Heart left ventricle (tissue), 16 donors: Measurements from ENCODE around the gene RAMP1. TPM values are rescaled to one million over a fixed set of nuclear protein-coding genes. Genes with fewer than 3 reads are reported as not detected.

Experiments
- ATAC-seq, 4 donors: fragments of 200-7000 bp; cut with Tn5 transposase; one replicate each; pipeline ENCODE4 v1.9.1; 2020 to 2022; ENCODE audit warnings: moderate library complexity in 4 of 4, mild to moderate bottlenecking in 3 of 4, moderate number of reproducible peaks in 1 of 4
- DNase-seq, 5 donors: peaks; one replicate each; pipeline ENCODE4 v3.0.0-alpha.2; 2020
- H3K27ac ChIP-seq, 12 donors: fragments of 200-600 bp; sonication (generic) in 4 of 12; one replicate each; pipeline versions ENCODE4 v1.5.0 to v1.8.0; 2016 to 2022; ENCODE audit warnings: mild to moderate bottlenecking in 2 of 12
- H3K27me3 ChIP-seq, 9 donors: fragments of 200-600 bp; sonication (generic) in 2 of 9; one replicate each; pipeline versions ENCODE4 v1.5.1 to v1.8.0; 2016 to 2022; ENCODE audit warnings: mild to moderate bottlenecking in 3 of 9
- H3K36me3 ChIP-seq, 9 donors: fragments of 200-600 bp; sonication (generic) in 2 of 9; one replicate each; pipeline versions ENCODE4 v1.5.0 to v1.8.0; 2018 to 2022; ENCODE audit warnings: mild to moderate bottlenecking in 2 of 9
- H3K4me1 ChIP-seq, 12 donors: fragments of 200-600 bp; sonication (generic) in 4 of 12; one replicate each; pipeline versions ENCODE4 v1.5.0 to v1.8.0; 2016 to 2022; ENCODE audit warnings: mild to moderate bottlenecking in 3 of 12
- H3K4me3 ChIP-seq, 12 donors: fragments of 200-600 bp; sonication (generic) in 4 of 12; one replicate each; pipeline versions ENCODE4 v1.5.0 to v1.8.0; 2017 to 2022; ENCODE audit warnings: mild to moderate bottlenecking in 9 of 12, moderate library complexity in 4 of 12
- H3K9me3 ChIP-seq, 12 donors: fragments of 200-600 bp; sonication (generic) in 4 of 12; one replicate each; pipeline versions ENCODE4 v1.5.0 to v1.8.0; 2016 to 2022; ENCODE audit warnings: mild to moderate bottlenecking in 1 of 12
- POLR2A ChIP-seq, 2 donors: fragments of 450-650 bp; IDR thresholded peaks; one replicate each; pipeline ENCODE4 v1.6.1; 2017; ENCODE audit warnings: antibody characterized with exemption in 2 of 2, mild to moderate bottlenecking in 2 of 2, moderate library complexity in 2 of 2
- WGBS, 4 donors: extraction: QIAGEN DNeasy Blood & Tissue Kit in 2 of 4; methylation state at CpG; one replicate each; pipeline versions ENCODE4 v1.1.5 to v1.1.7; 2013 to 2018; 5-methylcytosine and 5-hydroxymethylcytosine counted together
- intact Hi-C, 10 donors: fragments of 100-400 bp; cut with DNase I; formaldehyde crosslinking; loops; one replicate each; pipeline versions ENCODE4 v1.11.1 to v1.14.2; 2022
- polyA plus RNA-seq, 2 donors: library from polyadenylated mRNA; stranded (reverse); fragments of 200-250 nt; gene quantifications; one replicate each; pipeline ENCODE4 v1.2.3, GENCODE V29; 2013
- total RNA-seq, 9 donors: library from RNA; depleted of rRNA in 2 of 9; stranded (reverse); fragments of >200 nt in 2 of 9; fragmentation: NEBNext Ultra II Directional in 3 of 9; extraction: Animal tissue kit (Norgen Biotek cat#: 25700) in 3 of 9; gene quantifications; one replicate each; pipeline versions ENCODE4 v1.1.0 to v1.2.4, GENCODE V29; 2016 to 2023
- TF ChIP-seq, protein P1 (sequence below), 12 donors: fragments of 200-600 bp; sonication (generic) in 4 of 12; IDR thresholded peaks; one replicate each; pipeline versions ENCODE4 v1.5.0 to v1.8.0; 2018 to 2022; ENCODE audit warnings: antibody characterized with exemption in 12 of 12, mild to moderate bottlenecking in 5 of 12
- donor health status: ischemic (EF 13 %, LVEDD 7.1; RV severe dilation, severe dysfunction).
- donor health status: healthy with polysubstance abuse.
- donor health status: DM: no; HTN: yes; CAD: no.
- donor health status: DM: no; HTN: no; CAD: no.
- donor health status: ischemic (EF 25% LVEDD 6.9; RV normal size, moderate dysfunction).
- donor health status: ischemic (EF 25% LVEDD 5.7; RV mildly dilated, moderate dysfunction).
- donor health status: healthy.
- donor health status: DM: yes; HTN: yes; CAD: no.
- donor health status: ischemic (EF 35%, LVEDD 5.7; RV mildly dilated, moderate dysfunction).
- donor health status: nonischemic (EF 11% LVEDD 7.7; RV severe dilation, severe dysfunction).
- donor health status: DM: yes; HTN: yes; CAD: no.
- donor health status: PGD.
- donor health status: ischemic (EF 29% LVEDD 5.4; RV normal size, mild dysfunction).
- donor health status: nonischemic (EF 23%, LVEDD 6.1; RV moderate dilation, normal function).

The RAMP1 gene
- total and polyA plus RNA-seq, 11 donors = 36.5 to 1,114 (median 201) TPM

- Histone ChIP-seq H3K4me1 (peaks cover 0 to 73% (median 34%) of the 10 kb centered on the region in 12 donors), H3K27me3 (no peaks in the 10 kb centered on the region), H3K27ac (peak overlapping the region; percentile 60 to 99 (median 95)), H3K4me3 (no peak overlapping the region), H3K9me3 (no peaks in the 10 kb centered on the region), H3K36me3 (no peaks in the 10 kb centered on the region)
- 73 to 100% (median 88%) methylated on average over 1 of the region's 1 CpG for WGBS, 4 donors
- ATAC-seq (no peak), DNase-seq (peak in 1 of 5 donors; percentile 34)
- intact Hi-C loops = no loop called here
- TF ChIP-seq, protein P1, sequence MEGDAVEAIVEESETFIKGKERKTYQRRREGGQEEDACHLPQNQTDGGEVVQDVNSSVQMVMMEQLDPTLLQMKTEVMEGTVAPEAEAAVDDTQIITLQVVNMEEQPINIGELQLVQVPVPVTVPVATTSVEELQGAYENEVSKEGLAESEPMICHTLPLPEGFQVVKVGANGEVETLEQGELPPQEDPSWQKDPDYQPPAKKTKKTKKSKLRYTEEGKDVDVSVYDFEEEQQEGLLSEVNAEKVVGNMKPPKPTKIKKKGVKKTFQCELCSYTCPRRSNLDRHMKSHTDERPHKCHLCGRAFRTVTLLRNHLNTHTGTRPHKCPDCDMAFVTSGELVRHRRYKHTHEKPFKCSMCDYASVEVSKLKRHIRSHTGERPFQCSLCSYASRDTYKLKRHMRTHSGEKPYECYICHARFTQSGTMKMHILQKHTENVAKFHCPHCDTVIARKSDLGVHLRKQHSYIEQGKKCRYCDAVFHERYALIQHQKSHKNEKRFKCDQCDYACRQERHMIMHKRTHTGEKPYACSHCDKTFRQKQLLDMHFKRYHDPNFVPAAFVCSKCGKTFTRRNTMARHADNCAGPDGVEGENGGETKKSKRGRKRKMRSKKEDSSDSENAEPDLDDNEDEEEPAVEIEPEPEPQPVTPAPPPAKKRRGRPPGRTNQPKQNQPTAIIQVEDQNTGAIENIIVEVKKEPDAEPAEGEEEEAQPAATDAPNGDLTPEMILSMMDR (IDR thresholded peaks at IDR 0.05) = no peak
- TF ChIP-seq POLR2A (IDR thresholded peaks at IDR 0.05) = no peak
Observed at GRCh38 chr2:237898057-237898414, 38.6 kb downstream of the RAMP1 start.

GRCh38 chr2:237900891-237901831 is 41.7 kb downstream of the RAMP1 start:
- 77 to 82% (median 79%) methylated on average over 19 of the region's 19 CpGs for WGBS, 4 donors
- H3K36me3 ChIP-seq = no peaks in the 10 kb centered on the region
- no peaks in the 10 kb centered on the region for H3K27me3 ChIP-seq
- no peaks in the 10 kb centered on the region for H3K9me3 ChIP-seq
- ATAC-seq (no peak), DNase-seq (peak in 1 of 5 donors; percentile 31)
- TF ChIP-seq, protein P1 (IDR thresholded peaks at IDR 0.05) = no peak
- no peak for TF ChIP-seq POLR2A (IDR thresholded peaks at IDR 0.05)
- H3K4me1 ChIP-seq = peaks cover 0 to 73% (median 33%) of the 10 kb centered on the region in 12 donors
- no peak overlapping the region for H3K4me3 ChIP-seq
- intact Hi-C loops = loop anchor here in 4 of 10 donors (5.0 kb wide), 1 partner anchor 39 kb away; no protein-coding TSS in a partner anchor
- H3K27ac ChIP-seq = peak overlapping the region in 8 of 12 donors; percentile 52 to 99 (median 96)

- Histone ChIP-seq H3K27me3 (no peaks in the 10 kb centered on the region), H3K4me1 (peaks cover 0 to 63% (median 33%) of the 10 kb centered on the region in 12 donors), H3K27ac (peak overlapping the region in 8 of 12 donors; percentile 33 to 97 (median 96)), H3K9me3 (peaks cover 0 to 6% (median 3%) of the 10 kb centered on the region in 12 donors), H3K36me3 (no peaks in the 10 kb centered on the region), H3K4me3 (no peak overlapping the region)
- no peak for TF ChIP-seq POLR2A (IDR thresholded peaks at IDR 0.05)
- TF ChIP-seq, protein P1 (IDR thresholded peaks at IDR 0.05) = no peak
- peak in 1 of 5 donors; percentile 33 for DNase-seq
- ATAC-seq = no peak
- intact Hi-C loops = loop anchor here in 4 of 10 donors (5.0 kb wide), 1 partner anchor 40 kb away; no protein-coding TSS in a partner anchor
- WGBS, 4 donors = 72 to 79% (median 76%) methylated on average over 22 of the region's 22 CpGs
Observed at GRCh38 chr2:237901932-237902850, 42.8 kb downstream of the RAMP1 start.
